ENCODE measurements around the gene CATSPERB.

DNA sequence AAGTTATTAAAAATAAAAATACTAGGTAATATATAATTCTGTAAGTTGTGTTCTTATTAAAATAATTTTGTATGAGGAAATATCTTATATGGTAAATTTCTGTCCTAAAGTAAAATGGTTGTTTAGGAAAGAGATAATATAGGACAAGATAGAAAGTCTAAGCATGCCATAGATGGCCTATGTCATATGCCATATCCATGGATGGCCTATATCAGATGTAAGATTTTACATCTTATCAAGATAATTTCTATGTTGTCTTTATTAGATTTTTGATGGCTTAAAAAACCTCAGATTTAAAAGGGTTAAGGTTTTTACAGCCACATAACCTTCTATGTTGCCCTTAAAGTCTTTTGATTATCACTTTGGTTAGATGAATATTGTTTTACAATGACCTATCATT lies 52.6 kb downstream of the CATSPERB start:
- TF ChIP-seq TARDBP (IDR thresholded peaks at IDR 0.05; ENCODE audit: borderline replicate concordance) (no peak), RAD21 (IDR thresholded peaks at IDR 0.05; ENCODE audit: insufficient read depth, low read depth, low read length) (no peak), MTA3 (IDR thresholded peaks at IDR 0.05; ENCODE audit: borderline replicate concordance, low read length) (no peak), KDM1A (IDR thresholded peaks at IDR 0.05; ENCODE audit: borderline replicate concordance) (no peak), EZH2 (IDR thresholded peaks at IDR 0.05; ENCODE audit: borderline replicate concordance, control insufficient read depth, low read depth, low read length) (no peak)
- TF ChIP-seq, protein P1, sequence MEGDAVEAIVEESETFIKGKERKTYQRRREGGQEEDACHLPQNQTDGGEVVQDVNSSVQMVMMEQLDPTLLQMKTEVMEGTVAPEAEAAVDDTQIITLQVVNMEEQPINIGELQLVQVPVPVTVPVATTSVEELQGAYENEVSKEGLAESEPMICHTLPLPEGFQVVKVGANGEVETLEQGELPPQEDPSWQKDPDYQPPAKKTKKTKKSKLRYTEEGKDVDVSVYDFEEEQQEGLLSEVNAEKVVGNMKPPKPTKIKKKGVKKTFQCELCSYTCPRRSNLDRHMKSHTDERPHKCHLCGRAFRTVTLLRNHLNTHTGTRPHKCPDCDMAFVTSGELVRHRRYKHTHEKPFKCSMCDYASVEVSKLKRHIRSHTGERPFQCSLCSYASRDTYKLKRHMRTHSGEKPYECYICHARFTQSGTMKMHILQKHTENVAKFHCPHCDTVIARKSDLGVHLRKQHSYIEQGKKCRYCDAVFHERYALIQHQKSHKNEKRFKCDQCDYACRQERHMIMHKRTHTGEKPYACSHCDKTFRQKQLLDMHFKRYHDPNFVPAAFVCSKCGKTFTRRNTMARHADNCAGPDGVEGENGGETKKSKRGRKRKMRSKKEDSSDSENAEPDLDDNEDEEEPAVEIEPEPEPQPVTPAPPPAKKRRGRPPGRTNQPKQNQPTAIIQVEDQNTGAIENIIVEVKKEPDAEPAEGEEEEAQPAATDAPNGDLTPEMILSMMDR (IDR thresholded peaks at IDR 0.05 in 2 of 3, conservative IDR thresholded peaks at IDR 0.05 in 1 of 3; ENCODE audit: control insufficient read depth in 2 of 3, extremely low read depth in 1 of 3, insufficient read depth in 1 of 3, low read depth in 3 of 3, low read length in 3 of 3), result no peak
- TF ChIP-seq, protein P2, sequence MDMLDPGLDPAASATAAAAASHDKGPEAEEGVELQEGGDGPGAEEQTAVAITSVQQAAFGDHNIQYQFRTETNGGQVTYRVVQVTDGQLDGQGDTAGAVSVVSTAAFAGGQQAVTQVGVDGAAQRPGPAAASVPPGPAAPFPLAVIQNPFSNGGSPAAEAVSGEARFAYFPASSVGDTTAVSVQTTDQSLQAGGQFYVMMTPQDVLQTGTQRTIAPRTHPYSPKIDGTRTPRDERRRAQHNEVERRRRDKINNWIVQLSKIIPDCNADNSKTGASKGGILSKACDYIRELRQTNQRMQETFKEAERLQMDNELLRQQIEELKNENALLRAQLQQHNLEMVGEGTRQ (IDR thresholded peaks at IDR 0.05; ENCODE audit: borderline replicate concordance, low read depth, low read length), result no peak
- TF ChIP-seq, protein P3, sequence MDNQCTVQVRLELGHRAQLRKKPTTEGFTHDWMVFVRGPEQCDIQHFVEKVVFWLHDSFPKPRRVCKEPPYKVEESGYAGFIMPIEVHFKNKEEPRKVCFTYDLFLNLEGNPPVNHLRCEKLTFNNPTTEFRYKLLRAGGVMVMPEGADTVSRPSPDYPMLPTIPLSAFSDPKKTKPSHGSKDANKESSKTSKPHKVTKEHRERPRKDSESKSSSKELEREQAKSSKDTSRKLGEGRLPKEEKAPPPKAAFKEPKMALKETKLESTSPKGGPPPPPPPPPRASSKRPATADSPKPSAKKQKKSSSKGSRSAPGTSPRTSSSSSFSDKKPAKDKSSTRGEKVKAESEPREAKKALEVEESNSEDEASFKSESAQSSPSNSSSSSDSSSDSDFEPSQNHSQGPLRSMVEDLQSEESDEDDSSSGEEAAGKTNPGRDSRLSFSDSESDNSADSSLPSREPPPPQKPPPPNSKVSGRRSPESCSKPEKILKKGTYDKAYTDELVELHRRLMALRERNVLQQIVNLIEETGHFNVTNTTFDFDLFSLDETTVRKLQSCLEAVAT (IDR thresholded peaks at IDR 0.05), result no peak
- TF ChIP-seq, protein P4, sequence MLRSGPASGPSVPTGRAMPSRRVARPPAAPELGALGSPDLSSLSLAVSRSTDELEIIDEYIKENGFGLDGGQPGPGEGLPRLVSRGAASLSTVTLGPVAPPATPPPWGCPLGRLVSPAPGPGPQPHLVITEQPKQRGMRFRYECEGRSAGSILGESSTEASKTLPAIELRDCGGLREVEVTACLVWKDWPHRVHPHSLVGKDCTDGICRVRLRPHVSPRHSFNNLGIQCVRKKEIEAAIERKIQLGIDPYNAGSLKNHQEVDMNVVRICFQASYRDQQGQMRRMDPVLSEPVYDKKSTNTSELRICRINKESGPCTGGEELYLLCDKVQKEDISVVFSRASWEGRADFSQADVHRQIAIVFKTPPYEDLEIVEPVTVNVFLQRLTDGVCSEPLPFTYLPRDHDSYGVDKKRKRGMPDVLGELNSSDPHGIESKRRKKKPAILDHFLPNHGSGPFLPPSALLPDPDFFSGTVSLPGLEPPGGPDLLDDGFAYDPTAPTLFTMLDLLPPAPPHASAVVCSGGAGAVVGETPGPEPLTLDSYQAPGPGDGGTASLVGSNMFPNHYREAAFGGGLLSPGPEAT (IDR thresholded peaks at IDR 0.05; ENCODE audit: low read depth), result no peak

All from GM12878 (cell line).